IMR-90 (cell line): ENCODE measurements around the gene ALG11.

ENCODE experiments used
- BHLHE40 ChIP-seq: fragments of 150-350 bp; IDR thresholded peaks from 2 replicates; pipeline ENCODE4 v1.6.1; 2016; ENCODE audit warnings: mild to moderate bottlenecking, low read depth, low read length
- CEBPB ChIP-seq: IDR thresholded peaks from 2 replicates; pipeline ENCODE4 v1.6.1; 2012; ENCODE audit warnings: low read depth, low read length, improper control_type of control experiment
- CHD1 ChIP-seq: IDR thresholded peaks from 2 replicates; pipeline ENCODE4 v1.6.1; 2012; ENCODE audit warnings: low read depth, low read length, improper control_type of control experiment
- FOS ChIP-seq: fragments of 150-350 bp; IDR thresholded peaks from 2 replicates; pipeline ENCODE4 v1.6.1; 2016; ENCODE audit warnings: low read depth, low read length
- MAFK ChIP-seq: IDR thresholded peaks from 2 replicates; pipeline ENCODE4 v1.6.1; 2012; ENCODE audit warnings: low read depth, low read length, improper control_type of control experiment
- MAZ ChIP-seq: IDR thresholded peaks from 2 replicates; pipeline ENCODE4 v1.6.1; 2012; ENCODE audit warnings: low read depth, mild to moderate bottlenecking, low read length, improper control_type of control experiment, moderate library complexity, borderline replicate concordance
- MXI1 ChIP-seq: IDR thresholded peaks from 2 replicates; pipeline ENCODE4 v1.6.1; 2012; ENCODE audit warnings: low read depth, mild to moderate bottlenecking, low read length, moderate library complexity, borderline replicate concordance
- NFE2L2 ChIP-seq: fragments of 150-350 bp; IDR thresholded peaks from 2 replicates; pipeline ENCODE4 v1.6.1; 2016; ENCODE audit warnings: low read depth, mild to moderate bottlenecking, low read length
- POLR2A ChIP-seq: IDR thresholded peaks from 2 replicates; pipeline ENCODE4 v1.6.1; 2012; ENCODE audit warnings: mild to moderate bottlenecking, low read depth, low read length
- RAD21 ChIP-seq: IDR thresholded peaks from 2 replicates; pipeline ENCODE4 v1.6.1; 2012; ENCODE audit warnings: low read length, improper control_type of control experiment
- RCOR1 ChIP-seq: IDR thresholded peaks from 2 replicates; pipeline ENCODE4 v1.6.1; 2012; ENCODE audit warnings: mild to moderate bottlenecking, low read length, improper control_type of control experiment; ENCODE audit not compliant: insufficient replicate concordance
- RFX5 ChIP-seq: IDR thresholded peaks from 2 replicates; pipeline ENCODE4 v1.8.0; 2012; ENCODE audit warnings: low read depth, mild to moderate bottlenecking, low read length, moderate library complexity
- SMC3 ChIP-seq: fragments of 150-350 bp; IDR thresholded peaks from 2 replicates; pipeline ENCODE4 v1.6.1; 2016; ENCODE audit warnings: low read depth, mild to moderate bottlenecking, antibody characterized with exemption, low read length, moderate library complexity
- TF ChIP-seq, protein P1 (sequence below): conservative IDR thresholded peaks from 2 replicates; pipeline ENCODE4 v1.5.1; 2012; ENCODE audit warnings: mild to moderate bottlenecking, low read depth, low read length, improper control_type of control experiment

DNA sequence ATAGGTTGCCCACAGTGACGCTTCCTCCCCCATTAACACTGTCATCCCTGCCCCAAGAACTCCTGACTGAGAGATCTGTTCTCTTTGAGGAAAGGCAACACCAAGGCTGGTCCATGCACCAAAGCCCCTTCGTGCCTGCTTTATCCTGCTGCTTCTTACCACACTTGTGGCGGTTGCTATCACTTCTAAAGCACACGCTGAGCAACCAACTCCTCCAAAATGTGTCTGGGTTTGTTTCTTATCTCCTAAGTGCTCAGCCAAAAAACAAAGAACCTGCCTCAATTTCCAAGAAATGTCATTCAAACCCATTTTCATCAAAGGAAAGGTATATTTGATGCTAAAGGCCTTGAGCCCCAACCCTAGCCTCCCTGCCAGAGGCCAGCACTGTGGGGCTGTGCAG, 15.6 kb upstream of the ALG11 start:
- TF ChIP-seq, protein P1, sequence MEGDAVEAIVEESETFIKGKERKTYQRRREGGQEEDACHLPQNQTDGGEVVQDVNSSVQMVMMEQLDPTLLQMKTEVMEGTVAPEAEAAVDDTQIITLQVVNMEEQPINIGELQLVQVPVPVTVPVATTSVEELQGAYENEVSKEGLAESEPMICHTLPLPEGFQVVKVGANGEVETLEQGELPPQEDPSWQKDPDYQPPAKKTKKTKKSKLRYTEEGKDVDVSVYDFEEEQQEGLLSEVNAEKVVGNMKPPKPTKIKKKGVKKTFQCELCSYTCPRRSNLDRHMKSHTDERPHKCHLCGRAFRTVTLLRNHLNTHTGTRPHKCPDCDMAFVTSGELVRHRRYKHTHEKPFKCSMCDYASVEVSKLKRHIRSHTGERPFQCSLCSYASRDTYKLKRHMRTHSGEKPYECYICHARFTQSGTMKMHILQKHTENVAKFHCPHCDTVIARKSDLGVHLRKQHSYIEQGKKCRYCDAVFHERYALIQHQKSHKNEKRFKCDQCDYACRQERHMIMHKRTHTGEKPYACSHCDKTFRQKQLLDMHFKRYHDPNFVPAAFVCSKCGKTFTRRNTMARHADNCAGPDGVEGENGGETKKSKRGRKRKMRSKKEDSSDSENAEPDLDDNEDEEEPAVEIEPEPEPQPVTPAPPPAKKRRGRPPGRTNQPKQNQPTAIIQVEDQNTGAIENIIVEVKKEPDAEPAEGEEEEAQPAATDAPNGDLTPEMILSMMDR, result no peak
- TF ChIP-seq NFE2L2 (no peak), POLR2A (no peak), BHLHE40 (no peak), FOS (no peak), CEBPB (no peak), CHD1 (no peak), SMC3 (no peak), RFX5 (no peak), RAD21 (no peak), MAZ (no peak), RCOR1 (no peak), MXI1 (no peak), MAFK (no peak)
